Hematopoietic multipotent progenitor cell (in vitro differentiated cells): ENCODE data around the gene IL17B. TPM values are rescaled to one million over a fixed set of nuclear protein-coding genes. Genes with fewer than 3 reads are reported as not detected.

Source experiments
- DNase-seq, 3 donors: peaks; one replicate each; pipeline ENCODE4 v3.0.0-alpha.2; 2011 to 2015; ENCODE audit warnings: low read depth in 2 of 3, low spot score in 2 of 3
- total RNA-seq: library from RNA; depleted of rRNA; stranded (reverse); fragments of >200 nt; gene quantifications from one replicate; pipeline ENCODE4 v1.2.3, GENCODE V29; 2012

Gene IL17B
- total RNA-seq, 1 donor, result not detected

- no peak for DNase-seq
These were observed 36.2 kb upstream of the IL17B start for GRCh38 chr5:149415066-149415967.

DNA sequence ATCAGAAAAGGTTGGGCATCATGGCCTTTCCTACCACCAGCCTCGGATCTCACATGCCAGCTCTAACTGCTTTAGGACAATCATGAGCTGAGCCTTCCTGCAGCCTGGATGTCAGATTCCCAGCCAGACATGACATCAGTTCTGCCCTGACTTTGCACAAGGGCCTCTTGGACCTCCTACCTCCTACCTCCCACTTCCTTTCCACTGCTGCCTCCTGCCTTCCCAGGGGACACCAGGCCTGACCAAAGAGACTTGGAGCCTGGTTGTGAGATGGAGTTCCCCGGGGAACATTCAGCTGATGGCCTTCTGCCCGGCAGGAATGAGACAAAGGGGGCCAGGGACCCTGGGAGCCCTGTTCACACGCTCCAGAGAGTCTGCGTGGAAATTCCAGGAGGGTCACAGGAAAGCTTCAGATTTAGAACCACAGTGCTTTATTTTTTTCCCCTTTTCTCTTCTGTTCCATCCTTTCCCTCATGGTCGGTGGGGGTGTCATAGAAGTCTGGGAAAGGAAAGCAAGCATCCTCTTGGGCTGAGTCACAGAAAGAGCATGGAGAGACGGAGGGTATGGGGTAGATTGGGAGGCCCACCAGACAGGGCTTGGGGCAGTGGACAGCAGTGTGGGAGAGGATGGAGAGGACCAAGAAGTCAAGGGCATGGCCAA lies 35.4 kb upstream of the IL17B start:
- DNase-seq, result no peak

DNA sequence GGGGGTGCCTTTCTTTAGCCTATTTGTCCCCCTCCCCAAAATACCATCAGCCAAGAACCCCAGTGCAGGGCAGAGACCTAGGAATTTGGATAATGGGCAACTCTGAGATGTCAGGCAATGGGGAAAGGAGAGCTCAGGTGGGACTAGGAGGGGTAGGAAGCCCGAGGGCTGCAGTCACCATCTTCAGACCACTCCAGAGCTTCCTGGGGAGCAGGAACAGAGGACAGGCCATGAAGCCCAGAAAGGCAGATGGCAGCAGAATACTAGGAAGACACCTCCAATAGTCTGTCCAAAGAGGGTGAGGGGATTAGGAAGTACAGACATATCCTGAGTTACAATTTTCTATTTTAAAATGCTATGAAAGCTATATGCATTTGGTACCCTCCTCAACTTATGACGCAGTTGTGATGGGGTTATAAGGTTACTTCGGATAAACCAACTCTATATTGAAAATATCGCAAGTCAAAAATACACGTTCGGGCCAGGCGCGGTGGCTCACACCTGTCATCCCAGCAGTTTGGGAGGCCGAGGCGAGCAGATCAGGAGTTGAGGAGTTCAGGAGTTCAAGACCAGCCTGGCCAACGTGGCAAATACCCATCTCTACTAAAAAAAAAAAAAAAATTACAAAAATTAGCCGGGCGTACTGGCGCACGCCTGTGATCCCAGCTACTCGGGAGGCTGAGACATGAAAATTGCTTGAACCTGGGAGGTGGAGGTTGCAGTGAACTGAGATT lies 34.6 kb upstream of the IL17B start:
- DNase-seq, result no peak

DNA sequence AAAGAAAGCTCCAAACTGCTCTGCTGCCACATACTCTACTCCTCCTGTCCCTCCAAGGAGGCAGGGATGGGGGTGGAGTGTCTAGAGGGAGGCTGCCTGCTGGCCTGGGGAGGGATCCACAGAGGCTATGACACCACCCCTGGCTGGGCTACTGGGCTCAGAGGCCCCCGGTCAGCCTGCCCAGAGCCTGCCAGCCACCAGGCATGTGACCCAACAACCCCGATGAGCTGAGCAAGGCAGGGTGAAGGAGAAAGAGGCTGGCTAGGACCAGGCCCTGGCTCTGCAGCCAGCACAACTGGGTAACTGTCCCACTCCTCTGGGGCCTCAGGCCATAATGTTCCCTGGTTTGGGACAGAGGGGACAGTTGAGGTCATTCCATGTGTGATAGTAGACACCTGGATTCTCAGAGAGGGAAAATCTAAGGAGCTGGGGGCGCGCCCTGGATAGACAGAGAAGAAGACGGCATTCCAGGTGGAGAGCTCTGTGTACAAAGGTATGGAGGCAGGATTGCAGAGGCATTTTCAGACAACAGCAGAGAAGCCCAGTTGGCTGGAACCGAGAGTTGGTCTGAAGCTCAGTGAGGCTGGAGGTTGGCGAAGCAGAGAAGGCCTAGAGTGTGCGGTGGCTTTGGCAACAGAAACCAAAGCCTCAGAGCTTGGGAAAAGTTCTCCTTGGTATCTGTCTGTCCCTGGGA lies 33.8 kb upstream of the IL17B start:
- DNase-seq, result no peak

GRCh38 chr5:149411738-149412519 lies 32.8 kb upstream of the IL17B start:
- DNase-seq, result no peak

GRCh38 chr5:149410721-149411432 lies 31.8 kb upstream of the IL17B start:
- DNase-seq, result no peak

DNA sequence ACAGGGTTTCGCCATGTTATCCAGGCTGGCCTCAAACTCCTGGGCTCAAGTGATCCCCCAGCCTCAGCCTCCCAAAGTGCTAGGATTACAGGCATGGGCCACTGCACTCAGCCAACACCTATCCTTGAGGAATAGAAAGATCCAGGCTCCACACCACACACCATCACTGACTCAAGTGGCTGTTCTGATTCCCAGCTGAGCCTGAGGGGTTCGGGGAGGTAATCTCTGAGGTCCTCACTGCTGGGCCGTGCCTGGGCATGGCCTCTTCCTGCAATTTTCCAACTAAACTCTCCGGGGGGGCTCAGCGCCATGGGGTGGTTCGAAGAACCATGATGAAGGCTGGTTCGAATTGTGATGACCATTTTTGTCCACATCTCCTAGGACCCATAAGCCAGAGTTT lies 31.0 kb upstream of the IL17B start:
- no peak for DNase-seq

GRCh38 chr5:149409268-149409948 lies 30.3 kb upstream of the IL17B start:
- DNase-seq, result no peak

DNA sequence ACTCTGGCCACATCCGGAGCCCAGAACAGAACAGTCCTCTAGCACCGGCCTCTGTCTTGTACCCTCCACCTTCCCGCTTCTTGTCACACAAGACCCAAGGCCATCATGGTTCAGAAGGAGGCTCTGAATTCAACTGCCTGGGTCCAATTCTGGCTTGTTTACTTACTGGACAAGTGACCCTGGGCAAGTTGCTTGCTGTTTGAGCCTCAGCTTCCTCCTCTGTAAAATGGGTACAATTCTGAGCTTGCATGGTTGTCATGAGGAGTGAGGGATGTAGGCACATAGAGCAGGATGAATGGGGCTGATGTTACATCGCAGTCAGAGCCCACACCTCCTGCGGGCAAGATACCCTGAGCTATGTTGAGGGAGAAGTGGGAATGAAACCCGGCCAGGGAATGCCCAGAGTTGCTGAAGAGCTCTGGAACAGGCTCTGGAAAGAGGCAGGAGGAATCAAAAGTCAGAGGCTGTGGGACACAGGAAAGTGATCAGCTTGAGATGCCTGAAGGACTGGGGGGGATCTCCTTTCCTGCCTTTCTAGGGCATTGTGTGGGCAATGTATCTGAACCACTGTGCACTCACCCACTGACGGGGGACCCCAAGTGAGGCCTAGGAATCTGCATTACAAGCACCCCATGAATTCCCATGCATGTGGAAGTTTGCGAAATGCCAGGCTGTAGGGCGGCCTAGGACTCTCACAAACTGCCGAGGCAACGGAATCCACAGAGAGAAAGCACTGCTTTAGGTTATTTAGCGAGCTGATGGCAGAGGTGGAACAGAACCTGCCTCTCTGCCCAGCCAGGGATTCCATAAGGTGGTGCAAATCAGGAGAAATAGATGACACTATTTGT lies 29.4 kb upstream of the IL17B start:
- DNase-seq, result no peak

DNA sequence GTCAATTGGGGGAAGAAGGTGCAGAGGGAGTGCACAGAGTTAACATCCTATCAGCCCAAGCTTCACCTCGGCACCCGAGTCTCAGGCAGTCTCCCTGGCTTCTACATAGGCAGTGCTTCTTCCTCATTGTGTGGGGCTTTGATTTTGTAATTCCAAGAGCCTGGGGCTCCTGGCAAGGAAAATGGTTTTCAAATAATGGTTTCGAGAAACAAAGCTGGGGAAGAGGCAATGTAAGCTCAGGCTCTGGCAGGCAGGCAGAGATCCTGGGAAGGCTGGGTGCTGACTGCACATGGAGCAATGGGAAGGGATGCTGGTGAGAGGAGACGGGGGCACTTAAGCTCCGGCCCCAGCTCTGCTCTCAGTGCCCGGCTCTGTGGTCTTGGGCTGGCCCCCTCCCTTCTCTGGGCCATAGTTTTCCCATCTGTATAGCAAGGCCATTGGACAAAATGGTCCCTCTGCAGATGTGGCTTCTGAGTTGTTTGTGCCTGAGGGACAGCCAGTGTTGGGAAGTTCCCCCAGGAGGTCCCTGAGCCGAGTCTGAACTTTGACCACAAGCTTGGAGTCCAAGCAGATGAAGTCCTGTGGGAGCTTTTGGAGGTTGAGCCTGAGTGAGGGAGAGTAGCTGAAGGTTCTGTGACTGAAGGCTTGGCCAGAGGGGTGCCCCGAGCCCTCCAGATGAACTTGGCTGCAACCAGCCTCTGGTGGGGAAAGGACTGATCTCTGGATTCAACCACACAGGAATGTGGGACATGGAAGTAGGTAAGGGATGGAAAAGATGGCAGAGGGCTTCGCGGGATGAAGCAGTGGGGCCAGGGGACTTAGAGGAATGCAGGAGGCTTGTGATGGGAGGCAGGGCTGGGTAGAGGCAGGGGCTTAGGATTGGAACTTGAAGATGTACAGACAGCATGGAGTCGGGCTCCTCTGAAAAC lies 28.5 kb upstream of the IL17B start:
- no peak for DNase-seq

DNA sequence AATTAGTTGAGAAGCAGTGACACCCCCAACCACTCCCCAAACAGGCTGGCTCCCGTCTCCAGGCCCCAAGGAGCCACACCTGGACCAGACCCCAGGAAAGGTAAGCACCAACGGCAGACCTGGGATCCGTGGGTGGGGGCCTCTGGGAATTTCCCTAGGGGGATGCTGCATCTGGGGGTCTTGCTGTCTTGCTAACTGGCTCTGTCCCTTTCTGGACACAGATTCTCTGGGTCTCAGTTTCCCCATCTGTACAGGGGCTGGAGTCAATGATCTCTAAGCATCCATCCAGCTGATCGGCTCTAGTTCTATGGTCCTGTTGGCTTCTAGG lies 27.9 kb upstream of the IL17B start:
- DNase-seq, result no peak

DNA sequence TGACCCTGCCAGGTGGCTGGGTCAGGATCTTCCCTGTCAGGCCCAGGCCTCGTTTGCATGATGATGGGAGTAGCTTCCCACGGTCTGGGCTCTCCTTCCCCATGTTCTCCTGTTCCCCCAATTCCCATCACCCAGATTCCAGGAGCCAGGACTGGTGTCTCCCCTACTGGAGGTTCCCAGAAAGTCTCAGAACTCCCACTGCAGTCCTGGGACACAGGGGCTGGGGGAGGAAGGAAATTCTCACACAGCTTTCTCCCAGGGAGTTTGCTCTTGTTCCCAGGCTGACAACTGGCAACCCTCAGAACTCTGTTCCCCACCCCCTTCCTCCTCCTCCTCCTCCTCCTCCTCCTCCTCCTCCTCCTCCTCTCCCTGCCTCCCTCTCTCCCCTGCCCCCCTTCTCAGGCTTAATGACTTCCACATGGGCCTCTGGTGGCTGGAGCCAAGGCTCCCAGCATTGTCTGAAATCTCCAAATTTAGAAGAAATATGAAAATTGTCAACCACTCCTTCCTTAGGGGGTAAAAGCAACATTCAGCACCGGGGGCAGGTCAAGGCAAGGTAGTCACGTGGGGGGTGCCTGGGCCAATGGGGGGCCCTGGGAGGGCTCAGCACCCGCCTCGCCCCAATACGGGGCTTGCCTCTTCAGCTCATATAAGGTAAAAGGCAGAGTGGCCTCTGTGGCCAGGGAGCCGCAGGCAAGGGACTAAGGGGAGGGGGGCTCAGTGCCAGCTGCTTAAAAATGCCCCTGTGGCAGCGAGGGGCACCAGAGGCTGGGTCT lies 27.3 kb upstream of the IL17B start:
- no peak for DNase-seq

DNA sequence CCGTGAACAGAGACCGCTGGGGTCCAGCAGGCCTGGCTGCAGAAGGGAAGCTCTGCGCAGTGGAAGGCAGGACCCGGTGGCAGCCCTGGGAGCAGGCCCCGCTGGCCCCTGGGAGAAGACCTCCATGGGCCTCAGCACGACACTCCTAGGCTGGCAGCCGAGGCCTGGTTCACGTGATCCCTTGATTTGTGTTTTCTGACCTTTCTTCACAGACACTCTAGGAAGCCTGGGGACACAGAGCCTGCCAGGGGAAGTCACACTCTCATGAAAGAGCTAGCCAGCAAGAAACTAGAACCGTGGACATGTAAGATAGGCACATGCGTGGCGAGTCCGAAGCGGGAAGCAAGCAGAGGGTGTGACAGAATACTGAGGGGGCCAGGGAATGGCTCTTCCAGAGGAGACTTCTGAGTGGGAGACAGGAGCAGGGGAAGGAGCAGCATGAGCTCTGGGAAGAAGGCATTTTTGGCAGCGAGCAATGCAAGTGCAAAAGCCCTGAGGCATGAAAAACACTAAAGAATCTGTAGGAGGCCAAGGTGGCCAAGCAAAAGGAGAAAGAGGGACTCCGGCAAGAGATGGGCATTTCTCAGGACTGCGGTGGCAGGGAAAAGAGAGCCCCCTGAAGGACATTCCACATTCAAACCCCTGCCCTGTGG lies 26.6 kb upstream of the IL17B start:
- DNase-seq, result no peak

- no peak for DNase-seq
These were observed 25.9 kb upstream of the IL17B start for GRCh38 chr5:149404746-149405549.
